HepG2 (cell line): Measurements from ENCODE around the gene NAT14. TPM values are rescaled to one million over a fixed set of nuclear protein-coding genes. Genes with fewer than 3 reads are reported as not detected.

ENCODE experiments used
- FOXP1 ChIP-seq, 2 experiments: fragments of 450-650 bp in 1 of 2; IDR thresholded peaks; 2 replicates each; pipeline ENCODE4 v1.6.1; 2017 to 2018; ENCODE audit warnings: antibody characterized with exemption in 1 of 2
- ISX ChIP-seq: sonication (generic); formaldehyde crosslinking; conservative IDR thresholded peaks from 2 replicates; pipeline ENCODE4 v1.5.0; 2020; ENCODE audit warnings: missing genetic modification reagents
- MIXL1 ChIP-seq: IDR thresholded peaks from 2 replicates; pipeline ENCODE4 v1.6.1; 2016
- MYC ChIP-seq: sonication (generic); formaldehyde crosslinking; IDR thresholded peaks from 2 replicates; pipeline ENCODE4 v1.9.0; 2021; ENCODE audit warnings: missing genetic modification reagents, borderline replicate concordance
- NBN ChIP-seq: fragments of 450-650 bp; conservative IDR thresholded peaks from 2 replicates; pipeline ENCODE4 v1.6.1; 2017
- PAF1 ChIP-seq: IDR thresholded peaks from 2 replicates; pipeline ENCODE4 v1.6.1; 2016; ENCODE audit warnings: missing genetic modification reagents, missing compliant biosample characterization
- PHF5A ChIP-seq: IDR thresholded peaks from one replicate; pipeline ENCODE4 v1.6.1; 2018; ENCODE audit warnings: low read depth, missing genetic modification reagents; ENCODE audit not compliant: unreplicated experiment
- PPARG ChIP-seq: conservative IDR thresholded peaks from 2 replicates; pipeline ENCODE4 v1.6.1; 2016; ENCODE audit warnings: missing biosample characterization, missing genetic modification reagents
- RXRB ChIP-seq: IDR thresholded peaks from 2 replicates; pipeline ENCODE4 v1.6.1; 2016; ENCODE audit warnings: borderline replicate concordance, missing genetic modification reagents, missing compliant biosample characterization
- SATB2 ChIP-seq: sonication (generic); formaldehyde crosslinking; IDR thresholded peaks from 2 replicates; pipeline ENCODE4 v1.5.0; 2020; ENCODE audit warnings: missing genetic modification reagents
- ZKSCAN5 ChIP-seq: sonication (generic); formaldehyde crosslinking; IDR thresholded peaks from 2 replicates; pipeline ENCODE4 v1.5.1; 2020; ENCODE audit warnings: mild to moderate bottlenecking, missing genetic modification reagents
- ZMYM3 ChIP-seq: sonication (generic); formaldehyde crosslinking; IDR thresholded peaks from 2 replicates; pipeline ENCODE4 v1.5.1; 2020; ENCODE audit warnings: mild to moderate bottlenecking, missing genetic modification reagents
- ZNF264 ChIP-seq: sonication (generic); formaldehyde crosslinking; IDR thresholded peaks from 2 replicates; pipeline ENCODE4 v1.4.0; 2020; ENCODE audit warnings: missing genetic modification reagents
- ZNF296 ChIP-seq: sonication (generic); formaldehyde crosslinking; conservative IDR thresholded peaks from 2 replicates; pipeline ENCODE4 v1.5.0; 2020; ENCODE audit warnings: mild to moderate bottlenecking, missing genetic modification reagents
- ZNF501 ChIP-seq: sonication (generic); formaldehyde crosslinking; IDR thresholded peaks from 2 replicates; pipeline ENCODE4 v1.5.1; 2020; ENCODE audit warnings: mild to moderate bottlenecking, moderate library complexity, missing genetic modification reagents
- ZNF572 ChIP-seq: sonication (generic); formaldehyde crosslinking; IDR thresholded peaks from 2 replicates; pipeline ENCODE4 v1.5.1; 2020; ENCODE audit warnings: mild to moderate bottlenecking, missing genetic modification reagents
- ZNF7 ChIP-seq: IDR thresholded peaks from 2 replicates; pipeline ENCODE4 v1.6.1; 2016; ENCODE audit warnings: missing biosample characterization, missing genetic modification reagents
- polyA plus RNA-seq, 8 experiments: library from polyadenylated mRNA; depleted of rRNA in 3 of 8; stranded (reverse) in 7 of 8; unstranded in 1 of 8; fragments of >200 nt; fragmentation: Illumina TruSeq in 4 of 8; extraction: Trizol in 4 of 8; gene quantifications; 2 replicates each; pipeline versions ENCODE4 v1.2.1 to v1.2.3, GENCODE V29; 2011 to 2016; ENCODE audit warnings: low read depth in 4 of 8, missing spikeins in 1 of 8, mixed read lengths in 1 of 8; ENCODE audit not compliant: insufficient read depth in 1 of 8
- total RNA-seq, 5 experiments: library from RNA; depleted of rRNA; stranded (reverse); fragments of >200 nt; fragmentation: Illumina TruSeq; extraction: Trizol; gene quantifications; 2 replicates each; pipeline ENCODE4 v1.2.3, GENCODE V29; 2016; ENCODE audit warnings: low read depth in 1 of 5
- TF ChIP-seq, protein P1 (sequence below): sonication (generic); formaldehyde crosslinking; IDR thresholded peaks from 2 replicates; pipeline ENCODE4 v1.4.0; 2020; ENCODE audit warnings: missing genetic modification reagents
- TF ChIP-seq, protein P2 (sequence below): sonication (generic); formaldehyde crosslinking; IDR thresholded peaks from 2 replicates; pipeline ENCODE4 v1.4.0; 2020; ENCODE audit warnings: mild to moderate bottlenecking, missing genetic modification reagents
- TF ChIP-seq, protein P3 (sequence below): sonication (generic); formaldehyde crosslinking; IDR thresholded peaks from 2 replicates; pipeline ENCODE4 v1.4.0; 2020; ENCODE audit warnings: low read depth, mild to moderate bottlenecking, missing genetic modification reagents
- TF ChIP-seq, protein P4 (sequence below): sonication (generic); formaldehyde crosslinking; IDR thresholded peaks from 2 replicates; pipeline ENCODE4 v1.5.0; 2020; ENCODE audit warnings: mild to moderate bottlenecking, missing genetic modification reagents

NAT14 gene
- total and polyA plus RNA-seq, 2 of the 13 experiments (the other 11 are each of a cell fraction or from before 2014, with no cell fraction given), result 20.7 to 22.3 TPM

DNA sequence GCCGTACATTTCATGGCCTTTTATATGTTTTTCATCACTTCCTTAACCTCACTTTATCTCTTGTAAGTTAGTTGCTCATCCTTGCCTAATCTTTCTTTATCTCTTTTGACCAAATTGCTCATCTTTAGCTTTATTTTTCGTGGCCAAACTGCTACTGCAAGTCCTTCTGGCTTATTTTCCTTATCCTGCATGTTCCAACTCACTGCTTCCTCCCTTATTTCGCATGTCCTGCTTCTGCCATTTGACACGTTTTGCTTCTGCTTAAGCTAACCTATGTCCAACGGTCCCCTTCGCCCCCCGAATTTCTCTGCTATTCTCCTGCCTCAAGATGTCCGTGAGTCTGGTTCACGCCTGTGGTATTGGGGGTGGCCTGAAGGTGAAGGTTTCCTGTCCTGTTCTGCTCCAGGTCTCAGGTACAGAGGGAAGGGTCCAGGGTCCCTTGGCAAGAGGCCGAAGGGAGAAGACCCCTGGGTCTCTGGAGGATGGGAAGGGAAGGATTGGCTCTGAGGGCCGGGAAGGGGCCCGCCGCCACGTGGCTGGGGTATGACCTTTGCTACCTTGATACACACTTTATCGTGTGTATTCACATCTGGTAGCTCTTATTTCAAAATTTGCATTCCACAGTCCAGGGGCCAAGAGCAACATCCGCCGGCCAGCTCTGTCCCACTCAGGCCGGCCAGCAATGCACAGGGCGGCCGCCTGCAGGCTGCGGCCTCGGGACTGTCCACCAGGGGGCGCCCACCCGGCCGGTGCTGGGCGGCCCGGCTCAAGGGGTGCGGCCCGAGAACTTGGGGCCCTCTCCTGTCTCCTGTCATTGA is 17.5 kb upstream of the NAT14 start (continued):
- no peak for TF ChIP-seq ZNF7 (CRISPR knock-in tag)
- TF ChIP-seq PHF5A (CRISPR knock-in tag), result no peak
- no peak for TF ChIP-seq ZNF264
- TF ChIP-seq, protein P1, sequence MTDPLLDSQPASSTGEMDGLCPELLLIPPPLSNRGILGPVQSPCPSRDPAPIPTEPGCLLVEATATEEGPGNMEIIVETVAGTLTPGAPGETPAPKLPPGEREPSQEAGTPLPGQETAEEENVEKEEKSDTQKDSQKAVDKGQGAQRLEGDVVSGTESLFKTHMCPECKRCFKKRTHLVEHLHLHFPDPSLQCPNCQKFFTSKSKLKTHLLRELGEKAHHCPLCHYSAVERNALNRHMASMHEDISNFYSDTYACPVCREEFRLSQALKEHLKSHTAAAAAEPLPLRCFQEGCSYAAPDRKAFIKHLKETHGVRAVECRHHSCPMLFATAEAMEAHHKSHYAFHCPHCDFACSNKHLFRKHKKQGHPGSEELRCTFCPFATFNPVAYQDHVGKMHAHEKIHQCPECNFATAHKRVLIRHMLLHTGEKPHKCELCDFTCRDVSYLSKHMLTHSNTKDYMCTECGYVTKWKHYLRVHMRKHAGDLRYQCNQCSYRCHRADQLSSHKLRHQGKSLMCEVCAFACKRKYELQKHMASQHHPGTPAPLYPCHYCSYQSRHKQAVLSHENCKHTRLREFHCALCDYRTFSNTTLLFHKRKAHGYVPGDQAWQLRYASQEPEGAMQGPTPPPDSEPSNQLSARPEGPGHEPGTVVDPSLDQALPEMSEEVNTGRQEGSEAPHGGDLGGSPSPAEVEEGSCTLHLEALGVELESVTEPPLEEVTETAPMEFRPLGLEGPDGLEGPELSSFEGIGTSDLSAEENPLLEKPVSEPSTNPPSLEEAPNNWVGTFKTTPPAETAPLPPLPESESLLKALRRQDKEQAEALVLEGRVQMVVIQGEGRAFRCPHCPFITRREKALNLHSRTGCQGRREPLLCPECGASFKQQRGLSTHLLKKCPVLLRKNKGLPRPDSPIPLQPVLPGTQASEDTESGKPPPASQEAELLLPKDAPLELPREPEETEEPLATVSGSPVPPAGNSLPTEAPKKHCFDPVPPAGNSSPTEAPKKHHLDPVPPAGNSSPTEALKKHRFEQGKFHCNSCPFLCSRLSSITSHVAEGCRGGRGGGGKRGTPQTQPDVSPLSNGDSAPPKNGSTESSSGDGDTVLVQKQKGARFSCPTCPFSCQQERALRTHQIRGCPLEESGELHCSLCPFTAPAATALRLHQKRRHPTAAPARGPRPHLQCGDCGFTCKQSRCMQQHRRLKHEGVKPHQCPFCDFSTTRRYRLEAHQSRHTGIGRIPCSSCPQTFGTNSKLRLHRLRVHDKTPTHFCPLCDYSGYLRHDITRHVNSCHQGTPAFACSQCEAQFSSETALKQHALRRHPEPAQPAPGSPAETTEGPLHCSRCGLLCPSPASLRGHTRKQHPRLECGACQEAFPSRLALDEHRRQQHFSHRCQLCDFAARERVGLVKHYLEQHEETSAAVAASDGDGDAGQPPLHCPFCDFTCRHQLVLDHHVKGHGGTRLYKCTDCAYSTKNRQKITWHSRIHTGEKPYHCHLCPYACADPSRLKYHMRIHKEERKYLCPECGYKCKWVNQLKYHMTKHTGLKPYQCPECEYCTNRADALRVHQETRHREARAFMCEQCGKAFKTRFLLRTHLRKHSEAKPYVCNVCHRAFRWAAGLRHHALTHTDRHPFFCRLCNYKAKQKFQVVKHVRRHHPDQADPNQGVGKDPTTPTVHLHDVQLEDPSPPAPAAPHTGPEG (CRISPR knock-in tag), result no peak
- TF ChIP-seq PAF1 (CRISPR knock-in tag), result no peak
- peak; percentile 26; the same call in 1 of the 2 replicates for TF ChIP-seq RXRB (CRISPR knock-in tag)
- peak; percentile 73 for TF ChIP-seq MYC
- TF ChIP-seq MIXL1, result no peak
- no peak for TF ChIP-seq ZKSCAN5 (CRISPR knock-in tag)
- no peak for TF ChIP-seq ZMYM3 (CRISPR knock-in tag)
- TF ChIP-seq ZNF572, result no peak
- TF ChIP-seq PPARG (CRISPR knock-in tag), result no peak
- peak; percentile 72 for TF ChIP-seq ZNF501
- no peak for TF ChIP-seq ISX
- TF ChIP-seq NBN, result no peak
- no peak for TF ChIP-seq FOXP1 (IDR thresholded peaks at IDR 0.05)
- TF ChIP-seq FOXP1 (CRISPR knock-in tag; IDR thresholded peaks at IDR 0.05), result no peak
- TF ChIP-seq, protein P2, sequence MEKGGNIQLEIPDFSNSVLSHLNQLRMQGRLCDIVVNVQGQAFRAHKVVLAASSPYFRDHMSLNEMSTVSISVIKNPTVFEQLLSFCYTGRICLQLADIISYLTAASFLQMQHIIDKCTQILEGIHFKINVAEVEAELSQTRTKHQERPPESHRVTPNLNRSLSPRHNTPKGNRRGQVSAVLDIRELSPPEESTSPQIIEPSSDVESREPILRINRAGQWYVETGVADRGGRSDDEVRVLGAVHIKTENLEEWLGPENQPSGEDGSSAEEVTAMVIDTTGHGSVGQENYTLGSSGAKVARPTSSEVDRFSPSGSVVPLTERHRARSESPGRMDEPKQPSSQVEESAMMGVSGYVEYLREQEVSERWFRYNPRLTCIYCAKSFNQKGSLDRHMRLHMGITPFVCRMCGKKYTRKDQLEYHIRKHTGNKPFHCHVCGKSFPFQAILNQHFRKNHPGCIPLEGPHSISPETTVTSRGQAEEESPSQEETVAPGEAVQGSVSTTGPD (CRISPR knock-in tag), result no peak
- no peak for TF ChIP-seq SATB2 (CRISPR knock-in tag)
- no peak for TF ChIP-seq ZNF296 (CRISPR knock-in tag)
- TF ChIP-seq, protein P3, sequence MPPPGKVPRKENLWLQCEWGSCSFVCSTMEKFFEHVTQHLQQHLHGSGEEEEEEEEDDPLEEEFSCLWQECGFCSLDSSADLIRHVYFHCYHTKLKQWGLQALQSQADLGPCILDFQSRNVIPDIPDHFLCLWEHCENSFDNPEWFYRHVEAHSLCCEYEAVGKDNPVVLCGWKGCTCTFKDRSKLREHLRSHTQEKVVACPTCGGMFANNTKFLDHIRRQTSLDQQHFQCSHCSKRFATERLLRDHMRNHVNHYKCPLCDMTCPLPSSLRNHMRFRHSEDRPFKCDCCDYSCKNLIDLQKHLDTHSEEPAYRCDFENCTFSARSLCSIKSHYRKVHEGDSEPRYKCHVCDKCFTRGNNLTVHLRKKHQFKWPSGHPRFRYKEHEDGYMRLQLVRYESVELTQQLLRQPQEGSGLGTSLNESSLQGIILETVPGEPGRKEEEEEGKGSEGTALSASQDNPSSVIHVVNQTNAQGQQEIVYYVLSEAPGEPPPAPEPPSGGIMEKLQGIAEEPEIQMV (CRISPR knock-in tag), result no peak
- TF ChIP-seq, protein P4, sequence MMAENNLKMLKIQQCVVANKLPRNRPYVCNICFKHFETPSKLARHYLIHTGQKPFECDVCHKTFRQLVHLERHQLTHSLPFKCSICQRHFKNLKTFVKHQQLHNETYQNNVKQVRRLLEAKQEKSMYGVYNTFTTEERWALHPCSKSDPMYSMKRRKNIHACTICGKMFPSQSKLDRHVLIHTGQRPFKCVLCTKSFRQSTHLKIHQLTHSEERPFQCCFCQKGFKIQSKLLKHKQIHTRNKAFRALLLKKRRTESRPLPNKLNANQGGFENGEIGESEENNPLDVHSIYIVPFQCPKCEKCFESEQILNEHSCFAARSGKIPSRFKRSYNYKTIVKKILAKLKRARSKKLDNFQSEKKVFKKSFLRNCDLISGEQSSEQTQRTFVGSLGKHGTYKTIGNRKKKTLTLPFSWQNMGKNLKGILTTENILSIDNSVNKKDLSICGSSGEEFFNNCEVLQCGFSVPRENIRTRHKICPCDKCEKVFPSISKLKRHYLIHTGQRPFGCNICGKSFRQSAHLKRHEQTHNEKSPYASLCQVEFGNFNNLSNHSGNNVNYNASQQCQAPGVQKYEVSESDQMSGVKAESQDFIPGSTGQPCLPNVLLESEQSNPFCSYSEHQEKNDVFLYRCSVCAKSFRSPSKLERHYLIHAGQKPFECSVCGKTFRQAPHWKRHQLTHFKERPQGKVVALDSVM, result no peak
